A673 (cell line): ENCODE data around the gene BLOC1S5.

Experiments
- EZH2 ChIP-seq: fragments of 200-600 bp; sonication (generic); IDR thresholded peaks from 2 replicates; pipeline ENCODE4 v1.6.1; 2017; ENCODE audit warnings: borderline replicate concordance, low read depth, mild to moderate bottlenecking, mixed read lengths, antibody characterized with exemption, low read length; ENCODE audit not compliant: poor library complexity, severe bottlenecking
- TF ChIP-seq, protein P1 (sequence below): fragments of 300-800, 200-600 bp; sonication (generic); conservative IDR thresholded peaks from 2 replicates; pipeline ENCODE4 v1.5.1; 2017; ENCODE audit warnings: low read depth, mild to moderate bottlenecking, antibody characterized with exemption, low read length, moderate library complexity, mixed read lengths

DNA sequence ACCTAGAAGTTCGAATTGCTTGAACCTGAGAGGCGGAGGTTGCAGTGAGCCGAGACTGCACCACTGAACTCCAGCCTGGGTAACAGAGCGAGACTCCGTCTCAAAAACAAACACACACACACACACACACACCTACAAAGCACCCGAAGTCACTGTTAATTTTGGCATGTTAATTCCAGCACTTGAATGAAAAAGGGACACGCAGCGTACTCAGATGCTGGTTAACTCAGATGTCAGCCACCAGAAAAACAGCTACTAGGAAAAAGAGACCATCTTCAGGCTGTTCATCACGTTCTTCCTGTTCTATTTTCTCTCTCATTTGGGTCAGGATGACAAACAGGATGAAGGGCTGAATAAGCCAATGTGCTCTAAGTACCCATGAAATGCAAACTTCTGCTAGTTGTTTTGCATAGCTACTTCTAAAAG lies 46.9 kb downstream of the BLOC1S5 start:
- TF ChIP-seq, protein P1, sequence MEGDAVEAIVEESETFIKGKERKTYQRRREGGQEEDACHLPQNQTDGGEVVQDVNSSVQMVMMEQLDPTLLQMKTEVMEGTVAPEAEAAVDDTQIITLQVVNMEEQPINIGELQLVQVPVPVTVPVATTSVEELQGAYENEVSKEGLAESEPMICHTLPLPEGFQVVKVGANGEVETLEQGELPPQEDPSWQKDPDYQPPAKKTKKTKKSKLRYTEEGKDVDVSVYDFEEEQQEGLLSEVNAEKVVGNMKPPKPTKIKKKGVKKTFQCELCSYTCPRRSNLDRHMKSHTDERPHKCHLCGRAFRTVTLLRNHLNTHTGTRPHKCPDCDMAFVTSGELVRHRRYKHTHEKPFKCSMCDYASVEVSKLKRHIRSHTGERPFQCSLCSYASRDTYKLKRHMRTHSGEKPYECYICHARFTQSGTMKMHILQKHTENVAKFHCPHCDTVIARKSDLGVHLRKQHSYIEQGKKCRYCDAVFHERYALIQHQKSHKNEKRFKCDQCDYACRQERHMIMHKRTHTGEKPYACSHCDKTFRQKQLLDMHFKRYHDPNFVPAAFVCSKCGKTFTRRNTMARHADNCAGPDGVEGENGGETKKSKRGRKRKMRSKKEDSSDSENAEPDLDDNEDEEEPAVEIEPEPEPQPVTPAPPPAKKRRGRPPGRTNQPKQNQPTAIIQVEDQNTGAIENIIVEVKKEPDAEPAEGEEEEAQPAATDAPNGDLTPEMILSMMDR = no peak
- no peak for TF ChIP-seq EZH2
